Loucy (cell line): ENCODE data around the gene SLC29A3.

ENCODE experiments used
- EZH2phosphoT487 ChIP-seq: fragments of 200-600 bp; IDR thresholded peaks from 2 replicates; pipeline ENCODE4 v1.6.1; 2018; ENCODE audit warnings: antibody characterized with exemption, mild to moderate bottlenecking, moderate library complexity, borderline replicate concordance
- TF ChIP-seq, protein P1 (sequence below): fragments of 200-600 bp; sonication (generic); conservative IDR thresholded peaks from 2 replicates; pipeline ENCODE4 v1.5.1; 2014; ENCODE audit warnings: mild to moderate bottlenecking, antibody characterized with exemption, low read length

DNA sequence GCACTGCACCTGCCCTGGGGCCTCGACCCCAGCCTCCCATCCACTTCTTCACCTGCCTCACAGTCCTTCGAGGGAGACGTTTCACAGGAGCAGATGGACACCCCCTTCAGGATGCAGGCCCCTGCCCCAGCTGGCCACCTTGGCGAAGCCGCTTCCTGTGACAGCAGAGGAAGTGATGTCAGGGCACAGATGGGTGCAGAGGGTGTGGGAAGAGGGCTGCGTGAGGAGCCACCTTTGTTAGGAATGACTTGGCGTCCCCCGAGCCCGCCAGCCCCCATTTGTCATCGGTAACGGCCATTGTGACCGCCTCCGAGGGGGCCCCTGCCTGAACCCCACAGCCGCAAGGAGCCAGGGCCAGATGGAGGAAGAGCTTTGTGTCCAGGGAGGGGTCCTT is 47.4 kb upstream of the SLC29A3 start:
- TF ChIP-seq, protein P1, sequence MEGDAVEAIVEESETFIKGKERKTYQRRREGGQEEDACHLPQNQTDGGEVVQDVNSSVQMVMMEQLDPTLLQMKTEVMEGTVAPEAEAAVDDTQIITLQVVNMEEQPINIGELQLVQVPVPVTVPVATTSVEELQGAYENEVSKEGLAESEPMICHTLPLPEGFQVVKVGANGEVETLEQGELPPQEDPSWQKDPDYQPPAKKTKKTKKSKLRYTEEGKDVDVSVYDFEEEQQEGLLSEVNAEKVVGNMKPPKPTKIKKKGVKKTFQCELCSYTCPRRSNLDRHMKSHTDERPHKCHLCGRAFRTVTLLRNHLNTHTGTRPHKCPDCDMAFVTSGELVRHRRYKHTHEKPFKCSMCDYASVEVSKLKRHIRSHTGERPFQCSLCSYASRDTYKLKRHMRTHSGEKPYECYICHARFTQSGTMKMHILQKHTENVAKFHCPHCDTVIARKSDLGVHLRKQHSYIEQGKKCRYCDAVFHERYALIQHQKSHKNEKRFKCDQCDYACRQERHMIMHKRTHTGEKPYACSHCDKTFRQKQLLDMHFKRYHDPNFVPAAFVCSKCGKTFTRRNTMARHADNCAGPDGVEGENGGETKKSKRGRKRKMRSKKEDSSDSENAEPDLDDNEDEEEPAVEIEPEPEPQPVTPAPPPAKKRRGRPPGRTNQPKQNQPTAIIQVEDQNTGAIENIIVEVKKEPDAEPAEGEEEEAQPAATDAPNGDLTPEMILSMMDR = no peak
- no peak for TF ChIP-seq EZH2phosphoT487
